NK-92 treated with Interleukin-12 subunit alpha and Interleukin-12 subunit beta, amount 100 ng/mL, for 24 hours (cell line): ENCODE measurements around the gene CHRNA4.
"Not testable (repeated sequence)": the region's sequence is repeated elsewhere in the genome, so short reads cannot be mapped to it uniquely, and the experiment has no call there.

Experiments used
- DNase-seq: peaks from one replicate; lab custom pipeline; 2025; lab: John Stamatoyannopoulos, UW

Gene CHRNA4

GRCh38 chr20:63348828-63349515 is 12.2 kb downstream of the CHRNA4 start:
- DNase-seq, result no peak

GRCh38 chr20:63347950-63348827 is 13.0 kb downstream of the CHRNA4 start:
- DNase-seq, result no peak

- no peak for DNase-seq
Measured at GRCh38 chr20:63347081-63347741, 13.9 kb downstream of the CHRNA4 start.

GRCh38 chr20:63346131-63347080 is 14.7 kb downstream of the CHRNA4 start:
- DNase-seq, result no peak

GRCh38 chr20:63345328-63346100 is 15.6 kb downstream of the CHRNA4 start:
- DNase-seq, result no peak

- no peak for DNase-seq
Measured at GRCh38 chr20:63344616-63345327, 16.4 kb downstream of the CHRNA4 start.

GRCh38 chr20:63343460-63344445 is 17.4 kb downstream of the CHRNA4 start:
- DNase-seq, result no peak

- DNase-seq, result no peak
Measured at GRCh38 chr20:63342561-63343459, 18.3 kb downstream of the CHRNA4 start.

- not testable (repeated sequence) for DNase-seq
Measured at GRCh38 chr20:63340158-63340688, 20.9 kb downstream of the CHRNA4 start.

GRCh38 chr20:63339154-63340094 is 21.7 kb downstream of the CHRNA4 start:
- not testable (repeated sequence) for DNase-seq

- DNase-seq, result no peak
Measured at GRCh38 chr20:63337786-63338420, 23.2 kb downstream of the CHRNA4 start.

GRCh38 chr20:63336232-63336752 is 24.9 kb downstream of the CHRNA4 start:
- DNase-seq, result no peak

GRCh38 chr20:63335711-63336110 is 25.4 kb downstream of the CHRNA4 start:
- no peak for DNase-seq

GRCh38 chr20:63335060-63335459 is 26.1 kb downstream of the CHRNA4 start:
- not testable (repeated sequence) for DNase-seq

GRCh38 chr20:63334356-63334755 is 26.8 kb downstream of the CHRNA4 start:
- no peak for DNase-seq
